Activated naive CD8-positive, alpha-beta T cell treated with anti-CD3 and anti-CD28 coated beads, Interleukin-2, amount 10 ng/mL, durations not matched to agents 7 days and 5 days (primary cell): ENCODE data around the gene PLD3. TPM values are rescaled to one million over a fixed set of nuclear protein-coding genes. Genes with fewer than 3 reads are reported as not detected.

Experiments used
- ATAC-seq: fragments of 150-1000 bp; cut with Tn5 transposase; one replicate; pipeline ENCODE4 v1.10.0; 2021; ENCODE audit warnings: low read depth, moderate library complexity
- POLR2A ChIA-PET: fragments of 350-600 bp; sonication (Branson Sonifier 250); formaldehyde crosslinking; loops from one replicate; lab custom pipeline; 2021; ENCODE audit warnings: antibody characterized with exemption; lab: Charles Lee
- DNase-seq: peaks from one replicate; pipeline ENCODE4 v3.0.0; 2021
- H3K27ac Mint-ChIP-seq: one replicate; pipeline ENCODE4 v1.8.0; 2022; ENCODE audit warnings: mild to moderate bottlenecking, mixed read lengths
- H3K27me3 Mint-ChIP-seq: one replicate; pipeline ENCODE4 v1.8.0; 2022; ENCODE audit warnings: mild to moderate bottlenecking, moderate library complexity, mixed read lengths
- H3K36me3 Mint-ChIP-seq: one replicate; pipeline ENCODE4 v1.8.0; 2021; ENCODE audit warnings: mild to moderate bottlenecking, mixed read lengths
- H3K4me1 Mint-ChIP-seq: one replicate; pipeline ENCODE4 v1.8.0; 2021; ENCODE audit warnings: mixed read lengths
- H3K4me3 Mint-ChIP-seq: one replicate; pipeline ENCODE4 v1.8.0; 2022; ENCODE audit warnings: mild to moderate bottlenecking, moderate library complexity, mixed read lengths
- H3K9me3 Mint-ChIP-seq: one replicate; pipeline ENCODE4 v1.8.0; 2021; ENCODE audit warnings: mixed read lengths
- total RNA-seq, 2 experiments: library from RNA; stranded (reverse); gene quantifications; one replicate each; pipeline ENCODE4 v1.2.3, GENCODE V29; 2021

PLD3 gene
- total RNA-seq, 2 experiments from 2014 or later, result 104 to 109 TPM

- DNase-seq (no peak), ATAC-seq (no peak)
- Mint-ChIP-seq H3K36me3 (no peaks in the 10 kb centered on the region), H3K4me1 (peaks cover 14% of the 10 kb centered on the region), H3K27me3 (no peaks in the 10 kb centered on the region), H3K9me3 (no peaks in the 10 kb centered on the region), H3K4me3 (no peak overlapping the region), H3K27ac (no peak overlapping the region)
- POLR2A ChIA-PET, result interaction anchor here (0.9 to 1.8 kb wide), 2 partner anchors 9 to 15 kb away, joined by 3 to 5 read pairs; partner anchors contain the start of gene SERTAD1
Observed at GRCh38 chr19:40411125-40411842, 62.8 kb downstream of the PLD3 start.

GRCh38 chr19:40411958-40412499, 63.5 kb downstream of the PLD3 start:
- Mint-ChIP-seq H3K36me3 (no peaks in the 10 kb centered on the region), H3K4me3 (no peak overlapping the region), H3K27me3 (no peaks in the 10 kb centered on the region), H3K4me1 (peaks cover 18% of the 10 kb centered on the region), H3K27ac (no peak overlapping the region), H3K9me3 (no peaks in the 10 kb centered on the region)
- POLR2A ChIA-PET, result interaction anchor here (0.9 to 1.8 kb wide), 3 partner anchors 8 to 14 kb away, joined by 3 to 5 read pairs (median 4); partner anchors contain the start of gene SERTAD1
- no peak for ATAC-seq
- DNase-seq, result no peak

GRCh38 chr19:40412866-40413265, 64.4 kb downstream of the PLD3 start:
- Mint-ChIP-seq H3K27ac (no peak overlapping the region), H3K36me3 (no peaks in the 10 kb centered on the region), H3K27me3 (no peaks in the 10 kb centered on the region), H3K4me3 (no peak overlapping the region), H3K9me3 (no peaks in the 10 kb centered on the region), H3K4me1 (peaks cover 26% of the 10 kb centered on the region)
- POLR2A ChIA-PET, result interaction anchor here (0.9 to 1.0 kb wide), 2 partner anchors 8 to 9 kb away, joined by 3 to 5 read pairs; no protein-coding TSS in a partner anchor
- DNase-seq (no peak), ATAC-seq (no peak)

- POLR2A ChIA-PET, result interaction anchor here (0.7 to 1.0 kb wide), 2 partner anchors 10 to 11 kb away, joined by 3 read pairs; no protein-coding TSS in a partner anchor
- DNase-seq, result no peak
- Mint-ChIP-seq H3K9me3 (no peaks in the 10 kb centered on the region), H3K27ac (peak within 1 kb of the TSS; percentile 56), H3K4me3 (no peak within 1 kb of the TSS), H3K27me3 (peaks cover 2% of the 10 kb centered on the region), H3K4me1 (peaks cover 26% of the 10 kb centered on the region), H3K36me3 (no peaks in the 10 kb centered on the region)
- ATAC-seq, result peak; percentile 20
Observed at GRCh38 chr19:40413291-40413845, 64.9 kb downstream of the PLD3 start, which contains the start of gene PRX. Gene PRX, minus strand, starts transcription at chr19:40413378. Its CDS starts 5,446 bp downstream, at chr19:40407932.

DNA sequence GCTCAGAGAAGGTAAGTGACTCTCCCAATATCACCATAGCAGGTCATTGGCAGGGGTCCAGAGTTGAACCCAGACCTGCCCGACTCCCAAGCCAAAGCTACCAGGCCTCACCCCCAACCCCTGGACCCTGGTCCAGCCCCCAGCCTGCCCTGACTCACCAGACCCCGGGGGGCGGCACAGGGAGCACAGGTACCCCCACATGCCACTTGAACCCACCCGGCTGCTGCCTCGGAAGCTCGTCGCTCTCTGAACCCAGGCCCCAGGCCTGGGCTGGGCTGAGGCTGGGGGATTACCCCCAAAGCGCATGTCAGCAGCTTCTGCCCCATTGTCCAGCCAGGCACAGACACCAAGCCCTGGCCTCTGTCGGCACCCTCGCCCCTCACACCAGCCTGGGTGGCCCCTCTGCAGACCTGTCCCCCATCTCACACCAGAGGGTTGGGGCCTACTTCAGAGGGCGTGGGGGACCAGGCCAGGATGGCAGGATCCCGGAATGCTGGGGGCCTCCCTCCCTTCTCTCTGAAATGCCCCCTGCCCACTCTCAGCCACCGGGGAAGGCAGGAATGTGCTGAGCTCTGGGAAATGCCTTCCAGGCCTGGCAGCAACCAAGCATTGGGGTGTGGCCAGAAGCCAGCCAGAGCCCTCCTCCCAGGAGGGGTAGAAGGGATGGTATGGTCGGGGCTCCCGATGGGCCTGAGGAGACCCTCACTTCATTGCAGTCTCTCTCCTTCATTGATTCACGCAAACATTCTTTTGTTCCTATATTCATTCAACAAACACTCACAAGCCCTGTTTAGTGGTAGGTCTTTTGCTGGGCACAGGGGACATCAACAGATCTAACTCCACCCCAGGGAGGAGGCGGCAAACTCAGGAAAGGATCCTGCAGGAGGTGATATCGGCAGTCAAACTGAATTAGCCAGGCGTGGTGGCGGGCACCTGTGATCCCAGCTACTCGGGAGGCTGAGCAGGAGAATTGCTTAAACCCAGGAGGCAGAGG, 66.3 kb downstream of the PLD3 start:
- H3K9me3 Mint-ChIP-seq, result no peaks in the 10 kb centered on the region
- DNase-seq, result no peak
- no peak overlapping the region for H3K4me3 Mint-ChIP-seq
- ATAC-seq, result no peak
- peaks cover 2% of the 10 kb centered on the region for H3K27me3 Mint-ChIP-seq
- POLR2A ChIA-PET, result interaction anchor here (0.7 to 2.4 kb wide), 3 partner anchors 11 to 493 kb away, joined by 3 to 8 read pairs (median 3); partner anchors contain the start of gene SERTAD1
- H3K4me1 Mint-ChIP-seq, result peaks cover 28% of the 10 kb centered on the region
- no peaks in the 10 kb centered on the region for H3K36me3 Mint-ChIP-seq
- H3K27ac Mint-ChIP-seq, result no peak overlapping the region

- H3K36me3 Mint-ChIP-seq, result no peaks in the 10 kb centered on the region
- H3K27ac Mint-ChIP-seq, result peak overlapping the region; percentile 71
- H3K4me3 Mint-ChIP-seq, result no peak overlapping the region
- POLR2A ChIA-PET, result interaction anchor here (2.4 to 3.1 kb wide), 2 partner anchors 10 to 12 kb away, joined by 8 to 12 read pairs; partner anchors contain the start of gene SERTAD1
- no peak for ATAC-seq
- no peaks in the 10 kb centered on the region for H3K9me3 Mint-ChIP-seq
- no peak for DNase-seq
- peaks cover 30% of the 10 kb centered on the region for H3K4me1 Mint-ChIP-seq
- peaks cover 2% of the 10 kb centered on the region for H3K27me3 Mint-ChIP-seq
Observed at GRCh38 chr19:40415768-40416167, 67.3 kb downstream of the PLD3 start.

DNA sequence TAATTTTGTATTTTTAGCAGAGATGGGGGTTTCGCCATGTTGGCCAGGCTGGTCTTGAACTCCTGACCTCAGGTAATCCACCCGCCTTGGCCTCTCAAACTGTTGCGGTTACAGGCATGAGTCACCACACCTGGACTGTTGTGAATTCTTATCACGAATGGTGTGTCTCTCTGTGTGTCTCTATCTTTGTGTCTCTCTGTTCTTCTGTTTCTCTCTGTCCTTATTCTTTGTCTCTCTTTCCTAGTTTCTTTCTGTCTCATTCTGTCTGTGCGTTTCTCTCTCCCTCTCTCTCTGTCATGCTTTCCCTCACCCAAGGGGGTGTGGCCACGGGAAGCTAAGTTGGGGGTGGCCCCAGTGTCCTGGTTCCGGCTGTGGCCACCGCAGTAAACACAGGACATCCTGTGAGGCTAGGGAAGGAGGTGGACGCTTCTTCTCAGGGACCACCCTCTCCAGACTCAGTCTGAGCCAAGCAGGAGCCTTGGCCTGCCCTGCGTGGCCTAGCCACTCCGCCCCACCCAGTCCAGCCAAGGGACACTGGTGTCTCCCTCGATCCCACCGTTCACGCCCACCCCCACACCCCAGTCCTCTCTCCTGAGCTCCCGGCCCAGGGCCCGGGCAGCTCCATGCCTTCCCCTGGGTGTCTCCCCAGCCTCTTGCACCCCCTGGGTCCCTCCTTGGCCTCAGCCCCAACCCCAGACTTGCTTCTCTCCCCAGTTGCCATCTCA, 68.6 kb downstream of the PLD3 start:
- Mint-ChIP-seq H3K4me1 (peaks cover 34% of the 10 kb centered on the region), H3K36me3 (no peaks in the 10 kb centered on the region), H3K27me3 (peaks cover 2% of the 10 kb centered on the region), H3K27ac (peak overlapping the region; percentile 83), H3K9me3 (no peaks in the 10 kb centered on the region), H3K4me3 (peak overlapping the region; percentile 43)
- POLR2A ChIA-PET, result interaction anchor here (3.1 kb wide), 1 partner anchor 14 kb away, joined by 12 read pairs; no protein-coding TSS in a partner anchor
- DNase-seq (no peak), ATAC-seq (no peak)

- Mint-ChIP-seq H3K4me3 (no peak overlapping the region), H3K36me3 (no peaks in the 10 kb centered on the region), H3K9me3 (no peaks in the 10 kb centered on the region), H3K27me3 (peaks cover 2% of the 10 kb centered on the region), H3K27ac (peak overlapping the region; percentile 27), H3K4me1 (peaks cover 37% of the 10 kb centered on the region)
- ATAC-seq (no peak), DNase-seq (no peak)
- POLR2A ChIA-PET, result interaction anchor here (3.1 kb wide), 1 partner anchor 14 kb away, joined by 12 read pairs; no protein-coding TSS in a partner anchor
Observed at GRCh38 chr19:40417643-40417981, 69.1 kb downstream of the PLD3 start.

GRCh38 chr19:40418040-40418439, 69.5 kb downstream of the PLD3 start:
- Mint-ChIP-seq H3K9me3 (no peaks in the 10 kb centered on the region), H3K4me1 (peaks cover 37% of the 10 kb centered on the region), H3K27ac (peak overlapping the region; percentile 27), H3K36me3 (no peaks in the 10 kb centered on the region), H3K4me3 (no peak overlapping the region), H3K27me3 (peaks cover 2% of the 10 kb centered on the region)
- POLR2A ChIA-PET, result interaction anchor here (3.1 kb wide), 1 partner anchor 15 kb away, joined by 12 read pairs; no protein-coding TSS in a partner anchor
- ATAC-seq, result no peak
- no peak for DNase-seq

GRCh38 chr19:40419066-40419612, 70.6 kb downstream of the PLD3 start:
- peaks cover 32% of the 10 kb centered on the region for H3K4me1 Mint-ChIP-seq
- no peaks in the 10 kb centered on the region for H3K36me3 Mint-ChIP-seq
- peaks cover 2% of the 10 kb centered on the region for H3K27me3 Mint-ChIP-seq
- H3K9me3 Mint-ChIP-seq, result no peaks in the 10 kb centered on the region
- no peak overlapping the region for H3K4me3 Mint-ChIP-seq
- ATAC-seq, result no peak
- H3K27ac Mint-ChIP-seq, result peak overlapping the region; percentile 54
- POLR2A ChIA-PET, result interaction anchor here (3.8 kb wide), 1 partner anchor 24 kb away, joined by 35 read pairs; the partner anchor contains the start of gene SERTAD3
- DNase-seq, result no peak

- Mint-ChIP-seq H3K27me3 (peaks cover 2% of the 10 kb centered on the region), H3K4me3 (peak overlapping the region; percentile 44), H3K4me1 (peaks cover 36% of the 10 kb centered on the region), H3K36me3 (peaks cover 1% of the 10 kb centered on the region), H3K27ac (no peak overlapping the region), H3K9me3 (no peaks in the 10 kb centered on the region)
- ATAC-seq, result no peak
- no peak for DNase-seq
- POLR2A ChIA-PET, result interaction anchor here (0.9 to 3.8 kb wide), 7 partner anchors 10 to 114 kb away, joined by 3 to 35 read pairs (median 9); partner anchors contain the start of genes BLVRB, C19orf47, PLD3 and SERTAD3
Observed at GRCh38 chr19:40419780-40420179, 71.3 kb downstream of the PLD3 start.
